ENCODE data around the gene MCU.

- TF ChIP-seq SP1 (IDR thresholded peaks at IDR 0.05) (no peak), FOXA1 (IDR thresholded peaks at IDR 0.05) (no peak)
Measured at GRCh38 chr10:72779874-72780273, 87.9 kb downstream of the MCU start.

All from HEK293T (cell line).